Type B pancreatic cell (in vitro differentiated cells): ENCODE data around the gene PARN. TPM values are rescaled to one million over a fixed set of nuclear protein-coding genes. Genes with fewer than 3 reads are reported as not detected.

Experiments
- DNase-seq: peaks from one replicate; pipeline ENCODE4 v3.0.0; 2021; ENCODE audit warnings: mixed read lengths; ENCODE audit not compliant: unreplicated experiment; ENCODE audit errors: extremely low spot score
- H3K27ac Mint-ChIP-seq: 2 replicates; pipeline ENCODE4 v1.8.0; 2021; ENCODE audit warnings: mild to moderate bottlenecking, mixed read lengths
- H3K27me3 Mint-ChIP-seq: 2 replicates; pipeline ENCODE4 v1.8.0; 2021; ENCODE audit warnings: mixed read lengths
- H3K36me3 Mint-ChIP-seq: 2 replicates; pipeline ENCODE4 v1.8.0; 2021; ENCODE audit warnings: mixed read lengths
- H3K4me1 Mint-ChIP-seq: one replicate; pipeline ENCODE4 v1.8.0; 2021; ENCODE audit warnings: mixed read lengths; ENCODE audit not compliant: unreplicated experiment
- H3K4me3 Mint-ChIP-seq: 2 replicates; pipeline ENCODE4 v1.8.0; 2021; ENCODE audit warnings: mild to moderate bottlenecking, mixed read lengths
- H3K9me3 Mint-ChIP-seq: 2 replicates; pipeline ENCODE4 v1.8.0; 2021; ENCODE audit warnings: mixed read lengths
- CTCF ChIP-seq: fragments of 200-600 bp; sonication (generic); conservative IDR thresholded peaks from 2 replicates; pipeline ENCODE4 v1.5.0; 2021; ENCODE audit warnings: antibody characterized with exemption, mild to moderate bottlenecking
- total RNA-seq: library from RNA; stranded (reverse); gene quantifications from 2 replicates; pipeline ENCODE4 v1.2.1, GENCODE V29; 2021; ENCODE audit warnings: low replicate concordance

The PARN gene
- total RNA-seq, 1 donor from 2014 or later = 26.1 TPM

DNA sequence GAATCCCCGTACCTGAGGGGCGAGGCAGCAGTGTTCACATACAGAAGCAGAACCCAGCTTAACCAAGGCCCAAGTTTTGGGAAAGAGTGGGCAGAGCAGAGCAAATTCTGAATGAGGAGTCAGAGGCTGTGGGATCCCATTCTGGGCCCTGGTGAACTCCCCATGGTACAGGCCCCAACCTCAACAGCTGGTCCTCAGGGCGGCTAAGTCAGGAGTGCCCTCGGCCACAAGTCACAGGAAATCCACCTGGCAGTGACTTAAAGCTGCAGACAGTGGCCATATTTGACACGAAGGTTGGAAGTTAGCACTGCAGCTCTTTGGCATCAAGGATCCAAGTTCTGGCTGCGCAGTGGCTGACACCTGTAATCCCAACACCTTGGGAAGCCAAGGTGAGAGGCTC is 237.1 kb downstream of the PARN start:
- no peaks in the 10 kb centered on the region for H3K9me3 Mint-ChIP-seq

GRCh38 chr16:14389359-14389758 is 240.7 kb downstream of the PARN start:
- TF ChIP-seq CTCF = no peak
- no peak overlapping the region for H3K4me3 Mint-ChIP-seq
- no peaks in the 10 kb centered on the region for H3K27me3 Mint-ChIP-seq
- peaks cover 4% of the 10 kb centered on the region for H3K9me3 Mint-ChIP-seq
- H3K36me3 Mint-ChIP-seq = no peaks in the 10 kb centered on the region
- H3K4me1 Mint-ChIP-seq = no peaks in the 10 kb centered on the region
- DNase-seq = no peak
- no peak overlapping the region for H3K27ac Mint-ChIP-seq

More for the DNA sequence above, 237.1 kb downstream of the PARN start:
- TF ChIP-seq CTCF = no peak
- no peak overlapping the region for H3K4me3 Mint-ChIP-seq
- no peaks in the 10 kb centered on the region for H3K4me1 Mint-ChIP-seq
- H3K36me3 Mint-ChIP-seq = no peaks in the 10 kb centered on the region
- no peak for DNase-seq
- no peaks in the 10 kb centered on the region for H3K27me3 Mint-ChIP-seq
- no peak overlapping the region for H3K27ac Mint-ChIP-seq

GRCh38 chr16:14388243-14388642 is 241.8 kb downstream of the PARN start:
- no peak overlapping the region for H3K27ac Mint-ChIP-seq
- H3K27me3 Mint-ChIP-seq = no peaks in the 10 kb centered on the region
- no peak overlapping the region for H3K4me3 Mint-ChIP-seq
- no peak for TF ChIP-seq CTCF
- H3K4me1 Mint-ChIP-seq = no peaks in the 10 kb centered on the region
- H3K36me3 Mint-ChIP-seq = no peaks in the 10 kb centered on the region
- no peak for DNase-seq
- H3K9me3 Mint-ChIP-seq = peaks cover 10% of the 10 kb centered on the region

DNA sequence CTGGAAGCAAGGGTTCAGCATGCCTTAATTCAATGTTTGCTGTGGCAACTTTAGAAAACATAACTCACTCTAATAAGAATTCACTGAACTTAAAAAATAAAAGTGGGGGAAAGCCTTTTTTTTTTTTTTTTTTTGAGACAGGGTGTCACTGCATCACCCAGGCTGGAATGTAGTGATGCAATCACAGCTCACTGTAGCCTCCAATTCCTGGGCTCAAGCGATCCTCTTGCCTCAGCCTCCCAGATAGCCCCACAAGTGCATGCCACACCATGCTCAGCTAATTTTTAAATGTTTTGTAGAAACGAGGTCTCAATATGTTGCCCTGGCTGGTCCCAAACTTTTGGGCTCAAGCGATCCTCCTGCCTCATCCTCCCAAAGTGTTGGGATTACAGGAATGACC is 243.9 kb downstream of the PARN start:
- Mint-ChIP-seq H3K4me1 (no peaks in the 10 kb centered on the region), H3K27ac (no peak overlapping the region), H3K9me3 (peaks cover 10% of the 10 kb centered on the region), H3K4me3 (no peak overlapping the region), H3K27me3 (no peaks in the 10 kb centered on the region), H3K36me3 (no peaks in the 10 kb centered on the region)
- TF ChIP-seq CTCF = no peak
- no peak for DNase-seq

Other genes starting within 250 kb of the PARN start
- 49.1 and 67.6 TPM in 2 replicates for gene BFAR, start 2.7 kb upstream of the PARN start, total RNA-seq
- 1.3 TPM in 1 of 2 replicates, not detected in the other for gene PLA2G10, start 64.0 kb upstream of the PARN start, total RNA-seq
- gene NPIPA3, start 73.2 kb upstream of the PARN start, total RNA-seq = not detected in 2 replicates
- gene NPIPA2, start 112.3 kb upstream of the PARN start, total RNA-seq = 8.2 and 12.9 TPM in 2 replicates
- gene NOMO1, start 203.5 kb upstream of the PARN start, total RNA-seq = 78.0 and 80.7 TPM in 2 replicates